Measurements from ENCODE around the gene CMTM6. TPM values are rescaled to one million over a fixed set of nuclear protein-coding genes. Genes with fewer than 3 reads are reported as not detected.
A peak's percentile ranks its signal among the peaks of the same experiment; 100 is the strongest.

The CMTM6 gene
- total and polyA plus RNA-seq, 9 of the 15 experiments (the other 6 are each of a cell fraction or from before 2014, with no cell fraction given), result 8.9 to 39.7 (median 19.5) TPM

DNA sequence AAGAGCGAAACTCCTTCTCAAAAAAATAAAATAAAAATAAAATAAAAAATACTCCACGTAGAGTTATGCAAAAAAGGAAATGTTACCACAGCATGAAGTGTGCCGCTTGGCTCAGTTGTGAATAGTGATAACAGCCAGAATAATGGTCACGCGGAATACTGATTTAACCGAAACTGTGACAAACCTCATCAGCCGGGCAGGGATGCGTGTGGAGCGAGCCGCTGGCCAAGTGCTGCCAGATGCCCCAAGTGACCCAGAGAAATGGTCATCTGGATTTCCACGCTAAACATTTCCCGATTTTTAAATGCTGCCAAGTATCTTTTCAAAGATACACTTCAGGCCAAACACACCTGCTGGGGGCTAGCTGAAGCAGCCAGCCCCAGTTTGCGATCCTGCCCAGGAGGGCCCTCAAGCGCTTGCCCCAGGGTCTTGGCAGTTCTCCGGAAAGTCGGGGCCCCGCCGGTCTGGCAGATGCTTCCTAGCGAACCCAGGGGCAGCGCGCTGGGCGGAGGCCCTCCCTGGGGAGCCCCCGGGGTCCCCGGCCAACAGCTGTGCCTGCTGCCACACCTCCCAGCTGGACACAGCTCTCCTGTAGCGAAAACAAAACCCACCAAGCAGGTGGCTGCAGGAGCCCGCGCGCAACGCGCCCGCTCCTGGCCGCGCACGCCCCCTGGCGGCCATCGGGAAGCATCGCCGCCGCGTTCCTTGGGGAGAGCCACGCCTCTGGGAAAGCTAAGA, 35.1 kb downstream of the CMTM6 start:
- POLR2A ChIA-PET, result interaction anchor here (0.6 to 1.4 kb wide), 3 partner anchors 11 to 34 kb away, joined by 3 to 5 read pairs (median 4); no protein-coding TSS in a partner anchor
- Histone ChIP-seq H3K36me3 (ENCODE audit: control insufficient read depth, insufficient read depth, low read length) (no peaks in the 10 kb centered on the region), H3K4me2 (ENCODE audit: insufficient read depth, low read length) (no peak overlapping the region), H3K9me1 (ENCODE audit: control insufficient read depth, insufficient read depth, low read length) (no peaks in the 10 kb centered on the region), H3K27ac (ENCODE audit: extremely low read depth, low read depth, low read length) (no peak overlapping the region), H3K79me2 (ENCODE audit: control insufficient read depth, insufficient read depth, low read length) (no peaks in the 10 kb centered on the region), H3K4me3 (no peak overlapping the region), H2AFZ (ENCODE audit: low read depth, low read length) (no peak overlapping the region), H3K4me1 (replicated peaks in 1 of 2; ENCODE audit: control insufficient read depth in 2 of 2, insufficient read depth in 2 of 2, low read length in 2 of 2) (peaks cover 0 to 7% of the 10 kb centered on the region in 2 experiments; a peak in 2 of 5 replicates), H3K9me3 (replicated peaks; ENCODE audit: control insufficient read depth, insufficient read depth, low read depth, low read length) (no peaks in the 10 kb centered on the region), H3K9ac (ENCODE audit: insufficient read depth in 1 of 2, low read depth in 2 of 2, low read length in 2 of 2) (peak overlapping the region in 1 of 2 experiments; percentile 71; a peak in 1 of 4 replicates), H4K20me1 (replicated peaks; ENCODE audit: control insufficient read depth, insufficient read depth, low read length) (no peaks in the 10 kb centered on the region; the same call in 1 of the 2 replicates), H3K27me3 (ENCODE audit: control insufficient read depth in 2 of 2, insufficient read depth in 2 of 2, low read length in 2 of 2) (no peaks in the 10 kb centered on the region)
- in situ Hi-C loops (cut with MboI) (no loop called here), intact Hi-C loops (cut with micrococcal nuclease) (loop anchor here (1.0 to 10.0 kb wide), 3 partner anchors 93 to 293 kb away; no protein-coding TSS in a partner anchor)
- FAIRE-seq (peak; percentile 64), ATAC-seq (peak; percentile 99), DNase-seq (ENCODE audit: extremely low read depth in 1 of 4, low spot score in 3 of 4) (peak; percentile 84 to 94 (median 89))
- WGBS (ENCODE audit: insufficient coverage, low coverage, missing lambda C conversion rate), result 37% methylated on average over 39 of the region's 41 CpGs
- BruUV-seq (replicated peaks), result no TSS peak
- CTCF ChIA-PET (ENCODE audit: low intra/inter-chr PET ratio), result interaction anchor here (0.6 to 2.2 kb wide), 2 partner anchors 29 to 92 kb away, joined by 5 to 8 read pairs; no protein-coding TSS in a partner anchor
- TF ChIP-seq MYC (IDR thresholded peaks at IDR 0.05; ENCODE audit: low read depth, low read length) (peak; percentile 67), MYC (CRISPR knock-in tag; IDR thresholded peaks at IDR 0.05; ENCODE audit: borderline replicate concordance, low read depth) (no peak), POLR2G (IDR thresholded peaks at IDR 0.05; ENCODE audit: low read depth, low read length) (peak; percentile 45), CREM (IDR thresholded peaks at IDR 0.05; ENCODE audit: low read depth) (peak; percentile 51), MAZ (CRISPR knock-in tag; conservative IDR thresholded peaks at IDR 0.05 in 1 of 2, IDR thresholded peaks at IDR 0.05 in 1 of 2) (peak in 1 of 2 experiments; percentile 69; a peak in 2 of 4 replicates)
- TF ChIP-seq, protein P1, sequence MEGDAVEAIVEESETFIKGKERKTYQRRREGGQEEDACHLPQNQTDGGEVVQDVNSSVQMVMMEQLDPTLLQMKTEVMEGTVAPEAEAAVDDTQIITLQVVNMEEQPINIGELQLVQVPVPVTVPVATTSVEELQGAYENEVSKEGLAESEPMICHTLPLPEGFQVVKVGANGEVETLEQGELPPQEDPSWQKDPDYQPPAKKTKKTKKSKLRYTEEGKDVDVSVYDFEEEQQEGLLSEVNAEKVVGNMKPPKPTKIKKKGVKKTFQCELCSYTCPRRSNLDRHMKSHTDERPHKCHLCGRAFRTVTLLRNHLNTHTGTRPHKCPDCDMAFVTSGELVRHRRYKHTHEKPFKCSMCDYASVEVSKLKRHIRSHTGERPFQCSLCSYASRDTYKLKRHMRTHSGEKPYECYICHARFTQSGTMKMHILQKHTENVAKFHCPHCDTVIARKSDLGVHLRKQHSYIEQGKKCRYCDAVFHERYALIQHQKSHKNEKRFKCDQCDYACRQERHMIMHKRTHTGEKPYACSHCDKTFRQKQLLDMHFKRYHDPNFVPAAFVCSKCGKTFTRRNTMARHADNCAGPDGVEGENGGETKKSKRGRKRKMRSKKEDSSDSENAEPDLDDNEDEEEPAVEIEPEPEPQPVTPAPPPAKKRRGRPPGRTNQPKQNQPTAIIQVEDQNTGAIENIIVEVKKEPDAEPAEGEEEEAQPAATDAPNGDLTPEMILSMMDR (IDR thresholded peaks at IDR 0.05 in 2 of 3, conservative IDR thresholded peaks at IDR 0.05 in 1 of 3; ENCODE audit: insufficient read depth in 2 of 3, low read depth in 1 of 3, low read length in 3 of 3), result peak; percentile 92 to 97 (median 94)
- TF ChIP-seq, protein P2, sequence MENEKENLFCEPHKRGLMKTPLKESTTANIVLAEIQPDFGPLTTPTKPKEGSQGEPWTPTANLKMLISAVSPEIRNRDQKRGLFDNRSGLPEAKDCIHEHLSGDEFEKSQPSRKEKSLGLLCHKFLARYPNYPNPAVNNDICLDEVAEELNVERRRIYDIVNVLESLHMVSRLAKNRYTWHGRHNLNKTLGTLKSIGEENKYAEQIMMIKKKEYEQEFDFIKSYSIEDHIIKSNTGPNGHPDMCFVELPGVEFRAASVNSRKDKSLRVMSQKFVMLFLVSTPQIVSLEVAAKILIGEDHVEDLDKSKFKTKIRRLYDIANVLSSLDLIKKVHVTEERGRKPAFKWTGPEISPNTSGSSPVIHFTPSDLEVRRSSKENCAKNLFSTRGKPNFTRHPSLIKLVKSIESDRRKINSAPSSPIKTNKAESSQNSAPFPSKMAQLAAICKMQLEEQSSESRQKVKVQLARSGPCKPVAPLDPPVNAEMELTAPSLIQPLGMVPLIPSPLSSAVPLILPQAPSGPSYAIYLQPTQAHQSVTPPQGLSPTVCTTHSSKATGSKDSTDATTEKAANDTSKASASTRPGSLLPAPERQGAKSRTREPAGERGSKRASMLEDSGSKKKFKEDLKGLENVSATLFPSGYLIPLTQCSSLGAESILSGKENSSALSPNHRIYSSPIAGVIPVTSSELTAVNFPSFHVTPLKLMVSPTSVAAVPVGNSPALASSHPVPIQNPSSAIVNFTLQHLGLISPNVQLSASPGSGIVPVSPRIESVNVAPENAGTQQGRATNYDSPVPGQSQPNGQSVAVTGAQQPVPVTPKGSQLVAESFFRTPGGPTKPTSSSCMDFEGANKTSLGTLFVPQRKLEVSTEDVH (IDR thresholded peaks at IDR 0.05; ENCODE audit: low read depth, partially characterized antibody), result no peak
- TF ChIP-seq, protein P3, sequence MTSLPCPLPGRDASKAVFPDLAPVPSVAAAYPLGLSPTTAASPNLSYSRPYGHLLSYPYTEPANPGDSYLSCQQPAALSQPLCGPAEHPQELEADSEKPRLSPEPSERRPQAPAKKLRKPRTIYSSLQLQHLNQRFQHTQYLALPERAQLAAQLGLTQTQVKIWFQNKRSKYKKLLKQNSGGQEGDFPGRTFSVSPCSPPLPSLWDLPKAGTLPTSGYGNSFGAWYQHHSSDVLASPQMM (CRISPR knock-in tag; IDR thresholded peaks at IDR 0.05), result no peak
- TF ChIP-seq, protein P4, sequence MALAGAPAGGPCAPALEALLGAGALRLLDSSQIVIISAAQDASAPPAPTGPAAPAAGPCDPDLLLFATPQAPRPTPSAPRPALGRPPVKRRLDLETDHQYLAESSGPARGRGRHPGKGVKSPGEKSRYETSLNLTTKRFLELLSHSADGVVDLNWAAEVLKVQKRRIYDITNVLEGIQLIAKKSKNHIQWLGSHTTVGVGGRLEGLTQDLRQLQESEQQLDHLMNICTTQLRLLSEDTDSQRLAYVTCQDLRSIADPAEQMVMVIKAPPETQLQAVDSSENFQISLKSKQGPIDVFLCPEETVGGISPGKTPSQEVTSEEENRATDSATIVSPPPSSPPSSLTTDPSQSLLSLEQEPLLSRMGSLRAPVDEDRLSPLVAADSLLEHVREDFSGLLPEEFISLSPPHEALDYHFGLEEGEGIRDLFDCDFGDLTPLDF (CRISPR knock-in tag; IDR thresholded peaks at IDR 0.05), result peak; percentile 75; the same call in 1 of the 2 replicates
- TF ChIP-seq, protein P5, sequence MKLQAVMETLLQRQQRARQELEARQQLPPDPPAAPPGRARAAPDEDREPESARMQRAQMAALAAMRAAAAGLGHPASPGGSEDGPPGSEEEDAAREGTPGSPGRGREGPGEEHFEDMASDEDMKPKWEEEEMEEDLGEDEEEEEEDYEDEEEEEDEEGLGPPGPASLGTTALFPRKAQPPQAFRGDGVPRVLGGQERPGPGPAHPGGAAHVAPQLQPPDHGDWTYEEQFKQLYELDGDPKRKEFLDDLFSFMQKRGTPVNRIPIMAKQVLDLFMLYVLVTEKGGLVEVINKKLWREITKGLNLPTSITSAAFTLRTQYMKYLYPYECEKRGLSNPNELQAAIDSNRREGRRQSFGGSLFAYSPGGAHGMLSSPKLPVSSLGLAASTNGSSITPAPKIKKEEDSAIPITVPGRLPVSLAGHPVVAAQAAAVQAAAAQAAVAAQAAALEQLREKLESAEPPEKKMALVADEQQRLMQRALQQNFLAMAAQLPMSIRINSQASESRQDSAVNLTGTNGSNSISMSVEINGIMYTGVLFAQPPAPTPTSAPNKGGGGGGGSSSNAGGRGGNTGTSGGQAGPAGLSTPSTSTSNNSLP (IDR thresholded peaks at IDR 0.05; ENCODE audit: borderline replicate concordance, low read depth, low read length), result no peak

Data from K562 (cell line).